Cardiac fibroblast (primary cell): ENCODE measurements around the gene TCOF1.

Source experiments
- DNase-seq, 2 donors: peaks; one replicate each; pipeline versions ENCODE4 v3.0.0 to v3.0.0-alpha.2; 2010; ENCODE audit warnings: low read depth in 2 of 2
- H3K4me3 ChIP-seq, 2 donors: replicated peaks in 1 of 2; 1 replicate in 1 of 2; 2 replicates in 1 of 2; pipeline ENCODE4 v1.5.1; 2011; ENCODE audit warnings: low read depth in 2 of 2, low read length in 2 of 2, mild to moderate bottlenecking in 2 of 2, moderate library complexity in 1 of 2
- CTCF ChIP-seq: IDR thresholded peaks from one replicate; pipeline ENCODE4 v1.5.1; 2011; ENCODE audit warnings: low read depth, mild to moderate bottlenecking, low read length, inconsistent platforms

The TCOF1 gene

GRCh38 chr5:150406103-150406722, 48.7 kb downstream of the TCOF1 start:
- no peak overlapping the region for H3K4me3 ChIP-seq
- no peak for DNase-seq

GRCh38 chr5:150406723-150407095, 49.2 kb downstream of the TCOF1 start:
- H3K4me3 ChIP-seq = no peak overlapping the region
- TF ChIP-seq CTCF = no peak
- DNase-seq = no peak

More at GRCh38 chr5:150406103-150406722, 48.7 kb downstream of the TCOF1 start:
- no peak for TF ChIP-seq CTCF

GRCh38 chr5:150407096-150407720, 49.7 kb downstream of the TCOF1 start:
- no peak overlapping the region for H3K4me3 ChIP-seq
- no peak for DNase-seq
- no peak for TF ChIP-seq CTCF

- no peak overlapping the region for H3K4me3 ChIP-seq
- TF ChIP-seq CTCF = no peak
- DNase-seq = no peak
Observed at GRCh38 chr5:150408231-150408943, 50.9 kb downstream of the TCOF1 start.

GRCh38 chr5:150409638-150410523, 52.4 kb downstream of the TCOF1 start:
- H3K4me3 ChIP-seq = no peak overlapping the region
- no peak for TF ChIP-seq CTCF
- DNase-seq = peak; percentile 87 to 90

- no peak for TF ChIP-seq CTCF
- H3K4me3 ChIP-seq = no peak overlapping the region
- DNase-seq = peak; percentile 77 to 82
Observed at GRCh38 chr5:150410524-150411244, 53.2 kb downstream of the TCOF1 start.
